Measurements from ENCODE around the gene TIMD4. TPM values are rescaled to one million over a fixed set of nuclear protein-coding genes. Genes with fewer than 3 reads are reported as not detected.
"Not testable (repeated sequence)": the region's sequence is repeated elsewhere in the genome, so short reads cannot be mapped to it uniquely, and the experiment has no call there.

The TIMD4 gene
- total and polyA plus RNA-seq, 2 experiments from 2014 or later = not detected

- H3F3A ChIP-seq (replicated peaks; ENCODE audit: low read depth); H4K20me1 ChIP-seq (replicated peaks; ENCODE audit: insufficient read depth); H3K4me3 Mint-ChIP-seq; H3K27me3 ChIP-seq (ENCODE audit: insufficient read depth); H3K27ac Mint-ChIP-seq; DNase-seq (ENCODE audit: low spot score); H3K27ac ChIP-seq (ENCODE audit: low read depth); ATAC-seq; H3K36me3 Mint-ChIP-seq (ENCODE audit: low read depth); H3K4me2 ChIP-seq; H3K4me3 ChIP-seq; H3K4me1 Mint-ChIP-seq; H3K36me3 ChIP-seq (ENCODE audit: insufficient read depth); H3K79me2 ChIP-seq (replicated peaks; ENCODE audit: insufficient read depth); H3K9me3 Mint-ChIP-seq; H3K4me1 ChIP-seq (ENCODE audit: insufficient read depth): not testable (repeated sequence)
- Histone ChIP-seq H3K9me2 (ENCODE audit: insufficient read depth) (peaks cover 15% of the 10 kb centered on the region; the same call in 1 of the 2 replicates), H2AFZ (peak overlapping the region; percentile 9; the same call in 1 of the 2 replicates)
- peaks cover 14% of the 10 kb centered on the region for H3K27me3 Mint-ChIP-seq (ENCODE audit: insufficient read depth, low read depth, poor library complexity)
- peak; percentile 54 to 73 for TF ChIP-seq CTCF (conservative IDR thresholded peaks at IDR 0.05; ENCODE audit: low read depth in 2 of 2)
These were observed 37.3 kb downstream of the TIMD4 start for GRCh38 chr5:156925767-156926166.

GRCh38 chr5:156922207-156922792, 40.7 kb downstream of the TIMD4 start:
- Mint-ChIP-seq H3K36me3 (ENCODE audit: low read depth) (no peaks in the 10 kb centered on the region; the same call in 1 of the 3 replicates), H3K27ac (no peak overlapping the region), H3K9me3 (no peaks in the 10 kb centered on the region), H3K4me1 (peaks cover 14% of the 10 kb centered on the region), H3K4me3 (no peak overlapping the region), H3K27me3 (ENCODE audit: insufficient read depth, low read depth, poor library complexity) (peaks cover 14% of the 10 kb centered on the region)
- no peaks in the 10 kb centered on the region for H3F3A ChIP-seq (replicated peaks; ENCODE audit: low read depth)
- H3K4me2 ChIP-seq = no peak overlapping the region
- no peaks in the 10 kb centered on the region for H3K79me2 ChIP-seq (replicated peaks; ENCODE audit: insufficient read depth)
- H3K4me1 ChIP-seq (ENCODE audit: insufficient read depth) = peaks cover 9% of the 10 kb centered on the region
- H2AFZ ChIP-seq = peak overlapping the region; percentile 83; the same call in 1 of the 2 replicates
- DNase-seq (ENCODE audit: low spot score) = no peak
- no peak overlapping the region for H3K4me3 ChIP-seq
- H3K36me3 ChIP-seq (ENCODE audit: insufficient read depth) = no peaks in the 10 kb centered on the region
- H4K20me1 ChIP-seq (replicated peaks; ENCODE audit: insufficient read depth) = no peaks in the 10 kb centered on the region
- H3K27me3 ChIP-seq (ENCODE audit: insufficient read depth) = no peaks in the 10 kb centered on the region
- H3K27ac ChIP-seq (ENCODE audit: low read depth) = no peak overlapping the region
- no peak for ATAC-seq
- H3K9me2 ChIP-seq (ENCODE audit: insufficient read depth) = peaks cover 15% of the 10 kb centered on the region; the same call in 1 of the 2 replicates
- TF ChIP-seq STAT1 (IDR thresholded peaks at IDR 0.05; ENCODE audit: unreplicated experiment) (no peak), POLR2AphosphoS5 (IDR thresholded peaks at IDR 0.05; ENCODE audit: low read depth) (no peak), EZH2phosphoT487 (IDR thresholded peaks at IDR 0.05; ENCODE audit: unreplicated experiment) (no peak), ZNF462 (CRISPR knock-in tag; IDR thresholded peaks at IDR 0.05) (no peak), NANOG (IDR thresholded peaks at IDR 0.05; ENCODE audit: borderline replicate concordance) (no peak), REST (IDR thresholded peaks at IDR 0.05; ENCODE audit: unreplicated experiment) (no peak), ZNF331 (CRISPR knock-in tag; IDR thresholded peaks at IDR 0.05; ENCODE audit: low read depth) (no peak), CREB1 (CRISPR knock-in tag; IDR thresholded peaks at IDR 0.05; ENCODE audit: low read depth) (no peak), EZH2 (IDR thresholded peaks at IDR 0.05; ENCODE audit: low read depth, unreplicated experiment) (no peak), ZNF114 (CRISPR knock-in tag; IDR thresholded peaks at IDR 0.05) (no peak)
